PFSK-1 (cell line): Measurements from ENCODE around the gene FAM168B.

Experiments
- FOXP2 ChIP-seq: optimal IDR thresholded peaks from 2 replicates; pipeline ENCODE3; 2011; ENCODE audit warnings: borderline replicate concordance, control low read depth, inconsistent platforms; ENCODE audit not compliant: insufficient read depth; ENCODE audit errors: extremely low read length, extremely low read depth
- POLR2AphosphoS5 ChIP-seq: IDR thresholded peaks from 2 replicates; pipeline ENCODE4 v1.6.1; 2012; ENCODE audit warnings: low read depth, mild to moderate bottlenecking, control low read depth, low read length, moderate library complexity
- REST ChIP-seq, 2 experiments: IDR thresholded peaks; 2 replicates each; pipeline versions ENCODE4 v1.6.1 to v1.8.0; 2011 to 2012; ENCODE audit warnings: low read depth in 2 of 2, low read length in 2 of 2, control low read depth in 1 of 2, inconsistent platforms in 1 of 2, mild to moderate bottlenecking in 1 of 2, moderate library complexity in 1 of 2; ENCODE audit not compliant: insufficient read depth in 1 of 2
- SIN3A ChIP-seq: IDR thresholded peaks from 2 replicates; pipeline ENCODE4 v1.6.1; 2012; ENCODE audit warnings: mild to moderate bottlenecking, low read length, moderate library complexity, borderline replicate concordance; ENCODE audit not compliant: insufficient read depth
- TAF1 ChIP-seq: IDR thresholded peaks from 2 replicates; pipeline ENCODE4 v1.6.1; 2012; ENCODE audit warnings: low read length, control low read depth, borderline replicate concordance; ENCODE audit not compliant: insufficient read depth

FAM168B gene

DNA sequence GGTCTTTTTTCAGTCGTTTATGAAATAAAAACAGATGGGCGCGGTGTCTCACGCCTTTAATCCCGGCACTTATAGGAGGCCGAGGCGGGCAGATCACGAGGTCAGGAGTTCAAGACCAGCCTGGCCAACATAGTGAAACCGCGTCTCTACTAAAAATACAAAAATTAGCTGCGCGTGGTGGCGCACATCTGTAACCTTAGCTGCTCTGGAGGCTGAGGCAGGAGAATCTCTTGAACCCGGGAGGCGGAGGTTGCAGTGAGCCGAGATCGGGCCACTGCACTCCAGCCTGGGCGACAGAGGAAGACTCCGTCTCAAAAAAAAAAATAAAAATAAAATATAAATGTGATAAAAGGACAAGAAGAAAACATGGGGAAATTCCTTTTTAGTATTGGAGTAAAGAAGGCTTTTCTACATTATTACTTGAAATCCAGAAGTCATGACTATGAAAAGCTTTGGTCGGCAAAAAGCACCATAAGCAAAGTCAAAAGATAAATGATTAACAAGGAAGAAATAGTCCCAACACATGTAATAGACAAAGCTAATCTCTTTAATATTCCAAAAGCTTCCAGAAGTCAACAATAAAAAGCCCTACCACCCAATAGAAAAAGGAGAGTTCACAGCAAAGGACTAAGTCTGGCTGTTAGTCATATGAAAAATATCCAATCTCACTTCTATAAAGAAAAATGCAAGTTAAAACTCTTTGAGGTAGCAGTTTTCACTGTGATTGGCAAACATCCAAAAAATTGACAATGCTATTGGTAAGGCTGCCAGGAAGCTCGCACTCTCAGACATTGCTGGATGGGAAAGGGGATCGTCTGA, 1.4 kb upstream of the FAM168B start:
- TF ChIP-seq FOXP2 (no peak), REST (IDR thresholded peaks at IDR 0.05; ENCODE audit: insufficient read depth in 1 of 2, low read depth in 2 of 2, low read length in 2 of 2) (no peak), SIN3A (no peak), TAF1 (no peak)

- no peak for TF ChIP-seq FOXP2
- TF ChIP-seq REST (IDR thresholded peaks at IDR 0.05; ENCODE audit: insufficient read depth in 1 of 2, low read depth in 2 of 2, low read length in 2 of 2) = no peak
- no peak for TF ChIP-seq TAF1
Observed at GRCh38 chr2:131093696-131094462, 619 bp upstream of the FAM168B start.

- TF ChIP-seq REST (IDR thresholded peaks at IDR 0.05; ENCODE audit: insufficient read depth in 1 of 2, low read depth in 2 of 2, low read length in 2 of 2) = no peak
- no peak for TF ChIP-seq FOXP2
- TF ChIP-seq TAF1 = no peak
- no peak for TF ChIP-seq POLR2AphosphoS5
- TF ChIP-seq SIN3A = no peak
Observed at GRCh38 chr2:131092458-131093005, 728 bp downstream of the FAM168B start.

GRCh38 chr2:131085646-131086045, 7.6 kb downstream of the FAM168B start:
- TF ChIP-seq REST (IDR thresholded peaks at IDR 0.05; ENCODE audit: insufficient read depth in 1 of 2, low read depth in 2 of 2, low read length in 2 of 2) (no peak), SIN3A (no peak), POLR2AphosphoS5 (no peak), FOXP2 (no peak), TAF1 (no peak)
